Mesenchymal stem cell (in vitro differentiated cells and primary cell): ENCODE data around the gene ZNF276.
A peak's percentile ranks its signal among the peaks of the same experiment; 100 is the strongest.

ENCODE experiments used
- DNase-seq: peaks from one replicate; pipeline ENCODE4 v3.0.0-alpha.2; 2013
- H2AFZ ChIP-seq: one replicate; pipeline ENCODE4 v1.6.1; 2013; ENCODE audit warnings: low read depth, mild to moderate bottlenecking, control low read depth, inconsistent platforms, low read length, moderate library complexity
- H2AK5ac ChIP-seq: 2 replicates; pipeline ENCODE4 v1.6.1; 2013; ENCODE audit warnings: low read length, moderate library complexity, mild to moderate bottlenecking, inconsistent platforms; ENCODE audit not compliant: severe bottlenecking
- H2BK120ac ChIP-seq: one replicate; pipeline ENCODE4 v1.6.1; 2013; ENCODE audit warnings: low read depth, mild to moderate bottlenecking, inconsistent platforms, low read length, moderate library complexity
- H2BK12ac ChIP-seq, 2 experiments: one replicate each; pipeline ENCODE4 v1.6.1; 2013; ENCODE audit warnings: inconsistent platforms in 2 of 2, low read length in 2 of 2, mild to moderate bottlenecking in 2 of 2, moderate library complexity in 2 of 2, control low read depth in 1 of 2
- H2BK15ac ChIP-seq: one replicate; pipeline ENCODE4 v1.6.1; 2013; ENCODE audit warnings: mild to moderate bottlenecking, low read depth, inconsistent platforms; ENCODE audit not compliant: poor library complexity, severe bottlenecking
- H2BK5ac ChIP-seq: 2 replicates; pipeline ENCODE4 v1.6.1; 2013; ENCODE audit warnings: low read depth, mild to moderate bottlenecking, low read length, control low read depth, inconsistent platforms; ENCODE audit not compliant: poor library complexity, severe bottlenecking
- H3K14ac ChIP-seq, 2 experiments: one replicate each; pipeline ENCODE4 v1.6.1; 2013; ENCODE audit warnings: inconsistent platforms in 2 of 2, low read length in 2 of 2, control low read depth in 1 of 2, mild to moderate bottlenecking in 1 of 2, moderate library complexity in 1 of 2
- H3K18ac ChIP-seq, 2 experiments: one replicate each; pipeline ENCODE4 v1.6.1; 2013; ENCODE audit warnings: inconsistent platforms in 2 of 2, low read length in 2 of 2, control low read depth in 1 of 2, low read depth in 1 of 2, mild to moderate bottlenecking in 1 of 2
- H3K23ac ChIP-seq, 2 experiments: one replicate each; pipeline ENCODE4 v1.6.1; 2013; ENCODE audit warnings: inconsistent platforms in 2 of 2, low read length in 2 of 2, mild to moderate bottlenecking in 2 of 2, moderate library complexity in 2 of 2, control low read depth in 1 of 2
- H3K27ac ChIP-seq: 2 replicates; pipeline ENCODE4 v1.5.1; 2013; ENCODE audit warnings: mild to moderate bottlenecking, moderate library complexity, low read length, control low read depth, inconsistent platforms; ENCODE audit not compliant: poor library complexity, severe bottlenecking
- H3K27me3 ChIP-seq, 2 experiments: 2 replicates each; pipeline versions ENCODE4 v1.6.1 to v1.7.0; 2013; ENCODE audit warnings: low read length in 2 of 2, mild to moderate bottlenecking in 2 of 2, moderate library complexity in 2 of 2, control low read depth in 1 of 2, inconsistent platforms in 1 of 2; ENCODE audit not compliant: control insufficient read depth in 1 of 2, insufficient read depth in 1 of 2
- H3K36me3 ChIP-seq, 2 experiments: 2 replicates each; pipeline versions ENCODE4 v1.6.1 to v1.7.0; 2013; ENCODE audit warnings: low read length in 2 of 2, control low read depth in 1 of 2, inconsistent platforms in 1 of 2, low read depth in 1 of 2, mild to moderate bottlenecking in 1 of 2; ENCODE audit not compliant: insufficient read depth in 2 of 2, control insufficient read depth in 1 of 2
- H3K4ac ChIP-seq, 2 experiments: one replicate each; pipeline ENCODE4 v1.6.1; 2013; ENCODE audit warnings: inconsistent platforms in 2 of 2, low read length in 2 of 2, mild to moderate bottlenecking in 2 of 2, moderate library complexity in 2 of 2, control low read depth in 1 of 2, low read depth in 1 of 2
- H3K4me1 ChIP-seq: 2 replicates; pipeline ENCODE4 v1.6.1; 2013; ENCODE audit warnings: low read depth, low read length, control low read depth; ENCODE audit not compliant: control insufficient read depth, insufficient read depth
- H3K4me2 ChIP-seq: 2 replicates; pipeline ENCODE4 v1.6.1; 2013; ENCODE audit warnings: low read length, mild to moderate bottlenecking, inconsistent platforms; ENCODE audit not compliant: poor library complexity, severe bottlenecking
- H3K4me3 ChIP-seq, 2 experiments: 2 replicates each; pipeline versions ENCODE4 v1.5.1 to v1.7.0; 2013; ENCODE audit warnings: low read length in 2 of 2, mild to moderate bottlenecking in 2 of 2, control low read depth in 1 of 2, low read depth in 1 of 2; ENCODE audit not compliant: insufficient read depth in 1 of 2
- H3K79me1 ChIP-seq: replicated peaks from 2 replicates; pipeline ENCODE4 v1.6.1; 2013; ENCODE audit warnings: mild to moderate bottlenecking, control low read depth, low read length, inconsistent platforms; ENCODE audit not compliant: poor library complexity, severe bottlenecking
- H3K9ac ChIP-seq: 2 replicates; pipeline ENCODE4 v1.7.0; 2013; ENCODE audit warnings: mild to moderate bottlenecking, low read length, moderate library complexity
- H3K9me3 ChIP-seq: 2 replicates; pipeline ENCODE4 v1.7.0; 2013; ENCODE audit warnings: mild to moderate bottlenecking, low read length; ENCODE audit not compliant: control insufficient read depth
- H4K8ac ChIP-seq: one replicate; pipeline ENCODE4 v1.6.1; 2013; ENCODE audit warnings: inconsistent platforms, mild to moderate bottlenecking, low read length, moderate library complexity
- H4K91ac ChIP-seq: one replicate; pipeline ENCODE4 v1.6.1; 2013; ENCODE audit warnings: mild to moderate bottlenecking, low read length, inconsistent platforms
- WGBS: methylation state at CpG from one replicate; pipeline ENCODE4 v1.1.7; 2013; ENCODE audit warnings: mixed read lengths; 5-methylcytosine and 5-hydroxymethylcytosine counted together

ZNF276 gene

GRCh38 chr16:89764711-89765201, 43.4 kb downstream of the ZNF276 start:
- Histone ChIP-seq H3K4me2 (no peak overlapping the region), H2AFZ (no peak overlapping the region), H3K23ac (no peak overlapping the region), H3K14ac (no peak overlapping the region), H3K18ac (no peak overlapping the region), H3K27me3 (no peaks in the 10 kb centered on the region), H2BK15ac (no peak overlapping the region), H4K8ac (no peak overlapping the region), H3K4me3 (no peak overlapping the region), H3K27ac (no peak overlapping the region), H2BK5ac (no peak overlapping the region), H3K9me3 (no peaks in the 10 kb centered on the region), H2BK12ac (no peak overlapping the region), H2AK5ac (no peak overlapping the region), H3K36me3 (peaks cover 3 to 33% of the 10 kb centered on the region in 2 experiments), H2BK120ac (no peak overlapping the region), H3K4me1 (no peaks in the 10 kb centered on the region), H3K4ac (no peak overlapping the region), H4K91ac (no peak overlapping the region), H3K9ac (peak overlapping the region; percentile 37), H3K79me1 (peaks cover 2% of the 10 kb centered on the region)
- DNase-seq: peak; percentile 38
- WGBS: 93% methylated on average over 18 of the region's 18 CpGs

DNA sequence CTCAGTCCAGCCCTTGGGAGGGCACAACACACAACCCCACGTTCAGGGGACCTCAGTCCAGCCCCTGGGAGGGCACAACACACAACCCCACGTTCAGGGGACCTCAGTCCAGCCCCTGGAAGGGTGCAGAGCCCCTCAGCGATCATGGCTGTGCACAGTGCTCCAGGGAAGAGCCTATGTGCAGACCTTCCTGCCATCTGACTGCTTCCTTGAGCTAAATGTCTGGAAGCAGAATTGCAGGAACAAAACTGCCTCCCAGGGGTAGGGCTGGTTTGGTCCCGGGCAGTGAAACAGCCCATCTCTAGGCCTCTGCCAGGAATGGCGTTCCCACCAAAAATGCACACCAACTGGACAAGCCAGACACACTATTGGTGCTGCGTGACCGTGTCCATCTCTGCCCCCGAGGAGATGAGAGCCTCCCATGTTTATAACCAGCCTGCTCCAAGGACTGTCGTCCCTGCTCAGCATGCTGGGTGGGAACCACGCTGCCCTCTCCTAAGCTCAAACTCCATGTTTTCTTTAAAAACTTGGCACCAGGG, 44.0 kb downstream of the ZNF276 start:
- H3K27ac ChIP-seq: no peak overlapping the region
- H4K8ac ChIP-seq: no peak overlapping the region
- H3K9ac ChIP-seq: no peak overlapping the region
- H4K91ac ChIP-seq: no peak overlapping the region
- H3K4me2 ChIP-seq: no peak overlapping the region
- H2BK120ac ChIP-seq: no peak overlapping the region
- H3K18ac ChIP-seq: no peak overlapping the region
- H3K4ac ChIP-seq: no peak overlapping the region
- no peaks in the 10 kb centered on the region for H3K27me3 ChIP-seq
- H3K23ac ChIP-seq: no peak overlapping the region
- no peak overlapping the region for H2AK5ac ChIP-seq
- H3K36me3 ChIP-seq: peaks cover 9 to 35% of the 10 kb centered on the region in 2 experiments
- H3K79me1 ChIP-seq: peaks cover 2% of the 10 kb centered on the region
- DNase-seq: no peak
- H3K4me3 ChIP-seq: no peak overlapping the region
- no peak overlapping the region for H2BK5ac ChIP-seq
- H2AFZ ChIP-seq: no peak overlapping the region
- no peak overlapping the region for H2BK12ac ChIP-seq
- no peaks in the 10 kb centered on the region for H3K9me3 ChIP-seq
- H2BK15ac ChIP-seq: no peak overlapping the region
- H3K4me1 ChIP-seq: no peaks in the 10 kb centered on the region
- H3K14ac ChIP-seq: no peak overlapping the region
- 94% methylated on average over 10 of the region's 10 CpGs for WGBS

DNA sequence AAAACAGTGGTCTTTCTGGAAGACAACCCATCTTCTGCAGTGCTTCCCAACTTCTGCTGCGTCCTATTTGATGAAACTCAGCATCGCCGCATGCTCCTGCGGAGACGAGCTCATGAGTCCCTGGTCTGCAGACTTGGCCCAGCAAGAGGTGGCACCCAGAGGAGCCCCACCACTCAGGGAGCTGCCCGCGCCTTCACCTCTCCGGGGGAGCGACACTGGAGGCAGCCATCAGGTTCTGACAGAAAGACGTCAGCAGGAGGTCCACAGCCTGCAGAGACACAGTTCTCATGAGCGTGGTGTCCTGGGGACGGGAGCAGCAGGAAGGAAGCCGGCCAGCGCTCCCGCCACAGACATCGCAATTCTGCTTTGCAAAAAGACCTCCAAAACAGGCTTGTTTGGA, 49.0 kb downstream of the ZNF276 start:
- Histone ChIP-seq H3K4me3 (no peak overlapping the region), H3K4me1 (no peaks in the 10 kb centered on the region), H2BK120ac (no peak overlapping the region), H3K27me3 (no peaks in the 10 kb centered on the region), H2BK12ac (no peak overlapping the region), H3K9ac (no peak overlapping the region), H2BK15ac (no peak overlapping the region), H3K4ac (no peak overlapping the region), H2BK5ac (no peak overlapping the region), H3K14ac (no peak overlapping the region), H4K8ac (no peak overlapping the region), H3K27ac (no peak overlapping the region), H2AK5ac (no peak overlapping the region), H3K79me1 (peaks cover 4% of the 10 kb centered on the region), H3K23ac (no peak overlapping the region), H2AFZ (no peak overlapping the region), H3K4me2 (no peak overlapping the region), H3K18ac (no peak overlapping the region), H3K36me3 (peaks cover 35 to 48% of the 10 kb centered on the region in 2 experiments), H3K9me3 (no peaks in the 10 kb centered on the region), H4K91ac (no peak overlapping the region)
- DNase-seq: no peak
- WGBS: 95% methylated on average over 16 of the region's 16 CpGs

DNA sequence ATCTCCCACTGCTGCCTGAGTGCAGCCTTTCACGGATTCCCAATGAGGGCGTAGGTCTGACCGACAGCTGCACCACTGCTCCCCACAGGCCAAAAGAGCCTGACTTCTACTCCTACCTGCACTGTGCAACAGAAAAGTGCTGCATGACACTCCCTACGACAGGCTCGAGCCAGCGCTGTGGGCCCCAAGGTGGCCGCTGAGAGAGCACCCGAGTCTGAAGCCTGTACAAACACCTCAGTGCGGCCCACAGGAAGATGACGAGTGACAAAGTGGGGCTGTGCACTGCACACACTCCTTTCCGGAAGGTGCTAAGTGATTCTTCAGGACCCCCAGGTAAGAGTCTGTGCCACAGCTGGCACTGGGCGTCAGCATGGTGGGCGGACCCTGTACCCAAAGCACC, 53.9 kb downstream of the ZNF276 start:
- H2BK5ac ChIP-seq: no peak overlapping the region
- H3K4me2 ChIP-seq: no peak overlapping the region
- H3K18ac ChIP-seq: no peak overlapping the region
- H3K27me3 ChIP-seq: no peaks in the 10 kb centered on the region
- H3K9me3 ChIP-seq: no peaks in the 10 kb centered on the region
- WGBS: 98% methylated on average over 13 of the region's 13 CpGs
- no peak overlapping the region for H3K14ac ChIP-seq
- H2BK15ac ChIP-seq: no peak overlapping the region
- H3K79me1 ChIP-seq: peaks cover 6% of the 10 kb centered on the region
- no peak overlapping the region for H2BK120ac ChIP-seq
- H3K4me1 ChIP-seq: no peaks in the 10 kb centered on the region
- no peak overlapping the region for H4K8ac ChIP-seq
- no peak overlapping the region for H3K4me3 ChIP-seq
- H3K36me3 ChIP-seq: peaks cover 28 to 44% of the 10 kb centered on the region in 2 experiments
- no peak overlapping the region for H2BK12ac ChIP-seq
- DNase-seq: no peak
- H3K9ac ChIP-seq: no peak overlapping the region
- no peak overlapping the region for H4K91ac ChIP-seq
- no peak overlapping the region for H2AK5ac ChIP-seq
- H3K23ac ChIP-seq: no peak overlapping the region
- H3K27ac ChIP-seq: no peak overlapping the region
- H3K4ac ChIP-seq: no peak overlapping the region
- no peak overlapping the region for H2AFZ ChIP-seq
